K562 (cell line): ENCODE measurements around the gene ZG16B. TPM values are rescaled to one million over a fixed set of nuclear protein-coding genes. Genes with fewer than 3 reads are reported as not detected.
A peak's percentile ranks its signal among the peaks of the same experiment; 100 is the strongest.

ENCODE experiments used
- BHLHE40 ChIP-seq: IDR thresholded peaks from 2 replicates; pipeline ENCODE4 v1.6.1; 2011; ENCODE audit warnings: low read length, improper control_type of control experiment
- CBX5 ChIP-seq: IDR thresholded peaks from 2 replicates; pipeline ENCODE4 v1.6.1; 2014; ENCODE audit warnings: low read depth, borderline replicate concordance
- CEBPG ChIP-seq, 3 experiments: fragments of 200-800 bp in 1 of 3; sonication (Bioruptor generic) in 1 of 3; sonication (generic) in 1 of 3; formaldehyde crosslinking in 1 of 3; IDR thresholded peaks in 2 of 3; conservative IDR thresholded peaks in 1 of 3; 2 replicates each; pipeline versions ENCODE4 v1.6.1 to v1.8.0; 2016 to 2022; ENCODE audit warnings: missing compliant biosample characterization in 2 of 3, missing genetic modification characterization in 2 of 3, mild to moderate bottlenecking in 1 of 3, missing genetic modification reagents in 1 of 3
- EHMT2 ChIP-seq: fragments of 450-650 bp; IDR thresholded peaks from 2 replicates; pipeline ENCODE4 v1.6.1; 2018; ENCODE audit warnings: antibody characterized with exemption
- FOSL1 ChIP-seq: fragments of 200-800 bp; sonication (Bioruptor generic); conservative IDR thresholded peaks from 2 replicates; pipeline ENCODE4 v1.6.1; 2016; ENCODE audit warnings: missing genetic modification characterization, missing compliant biosample characterization
- HMG20B ChIP-seq: fragments of 250-450 bp; sonication (Bioruptor Pico); IDR thresholded peaks from 2 replicates; pipeline ENCODE4 v1.5.0; 2021; ENCODE audit warnings: mild to moderate bottlenecking
- KLF10 ChIP-seq: fragments of 250-450 bp; sonication (Bioruptor Pico); IDR thresholded peaks from 2 replicates; pipeline ENCODE4 v1.6.1; 2021; ENCODE audit warnings: matching md5 sums
- MYC ChIP-seq, 2 experiments: fragments of 250-450 bp in 1 of 2; sonication (Bioruptor Pico) in 1 of 2; IDR thresholded peaks; 2 replicates each; pipeline versions ENCODE4 v1.5.1 to v1.6.1; 2012 to 2021; ENCODE audit warnings: low read depth in 2 of 2, borderline replicate concordance in 1 of 2, improper control_type of control experiment in 1 of 2, low read length in 1 of 2, mild to moderate bottlenecking in 1 of 2, moderate library complexity in 1 of 2
- RB1 ChIP-seq: fragments of 450-650 bp; IDR thresholded peaks from 2 replicates; pipeline ENCODE4 v1.6.1; 2017; ENCODE audit warnings: low read depth, mild to moderate bottlenecking
- SAFB2 ChIP-seq: fragments of 200-400 bp; formaldehyde crosslinking; IDR thresholded peaks from 2 replicates; pipeline ENCODE4 v1.6.1; 2018; ENCODE audit warnings: borderline replicate concordance, low read length, low read depth, moderate library complexity; ENCODE audit not compliant: severe bottlenecking
- TARDBP ChIP-seq: fragments of 450-650 bp; IDR thresholded peaks from 2 replicates; pipeline ENCODE4 v1.6.1; 2016
- TBP ChIP-seq: optimal IDR thresholded peaks from 2 replicates; pipeline ENCODE3; 2011; ENCODE audit warnings: low read depth, low read length, improper control_type of control experiment
- TCF7 ChIP-seq: sonication (generic); IDR thresholded peaks from 2 replicates; pipeline ENCODE4 v1.6.1; 2016; ENCODE audit warnings: antibody characterized with exemption, borderline replicate concordance
- ZNF311 ChIP-seq: fragments of 250-450 bp; sonication (Bioruptor Pico); IDR thresholded peaks from 2 replicates; pipeline ENCODE4 v1.4.0; 2020; ENCODE audit warnings: mild to moderate bottlenecking, moderate library complexity
- polyA plus RNA-seq, 8 experiments: library from polyadenylated mRNA; depleted of rRNA in 4 of 8; stranded (reverse) in 5 of 8; unstranded in 3 of 8; fragments of >200 nt; fragmentation: Nextera tagmentation in 2 of 8; fragmentation: Illumina TruSeq in 1 of 8; extraction: Ambion mirVana in 2 of 8; extraction: Trizol in 1 of 8; gene quantifications; 2 replicates each; pipeline versions ENCODE4 v1.2.1 to v1.2.3, GENCODE V29; 2011 to 2014; ENCODE audit warnings: inconsistent platforms in 1 of 8, missing spikeins in 1 of 8
- total RNA-seq, 7 experiments: library from RNA; depleted of rRNA in 6 of 7; stranded (reverse); fragments of >200 nt in 6 of 7; fragmentation: Illumina TruSeq in 2 of 7; extraction: Trizol in 2 of 7; gene quantifications; 2 replicates each; pipeline versions ENCODE4 v1.2.1 to v1.2.3, GENCODE V29; 2011 to 2021; ENCODE audit warnings: low replicate concordance in 1 of 7
- TF ChIP-seq, protein P1 (sequence below): sonication (generic); formaldehyde crosslinking; IDR thresholded peaks from 2 replicates; pipeline ENCODE4 v1.8.0; 2022; ENCODE audit warnings: missing genetic modification reagents, mild to moderate bottlenecking, borderline replicate concordance
- TF ChIP-seq, protein P2 (sequence below): fragments of 250-450 bp; sonication (Bioruptor Pico); IDR thresholded peaks from 2 replicates; pipeline ENCODE4 v1.5.1; 2021; ENCODE audit warnings: mild to moderate bottlenecking
- TF ChIP-seq, protein P3 (sequence below), 2 experiments: fragments of 450-650 bp; IDR thresholded peaks; 2 replicates each; pipeline ENCODE4 v1.6.1; 2016; ENCODE audit warnings: mild to moderate bottlenecking in 2 of 2, borderline replicate concordance in 1 of 2, low read depth in 1 of 2, moderate library complexity in 1 of 2

The ZG16B gene
- total and polyA plus RNA-seq, 9 of the 15 experiments (the other 6 are each of a cell fraction or from before 2014, with no cell fraction given): 0.25 to 0.43 (median 0.34) TPM; not detected in 5

DNA sequence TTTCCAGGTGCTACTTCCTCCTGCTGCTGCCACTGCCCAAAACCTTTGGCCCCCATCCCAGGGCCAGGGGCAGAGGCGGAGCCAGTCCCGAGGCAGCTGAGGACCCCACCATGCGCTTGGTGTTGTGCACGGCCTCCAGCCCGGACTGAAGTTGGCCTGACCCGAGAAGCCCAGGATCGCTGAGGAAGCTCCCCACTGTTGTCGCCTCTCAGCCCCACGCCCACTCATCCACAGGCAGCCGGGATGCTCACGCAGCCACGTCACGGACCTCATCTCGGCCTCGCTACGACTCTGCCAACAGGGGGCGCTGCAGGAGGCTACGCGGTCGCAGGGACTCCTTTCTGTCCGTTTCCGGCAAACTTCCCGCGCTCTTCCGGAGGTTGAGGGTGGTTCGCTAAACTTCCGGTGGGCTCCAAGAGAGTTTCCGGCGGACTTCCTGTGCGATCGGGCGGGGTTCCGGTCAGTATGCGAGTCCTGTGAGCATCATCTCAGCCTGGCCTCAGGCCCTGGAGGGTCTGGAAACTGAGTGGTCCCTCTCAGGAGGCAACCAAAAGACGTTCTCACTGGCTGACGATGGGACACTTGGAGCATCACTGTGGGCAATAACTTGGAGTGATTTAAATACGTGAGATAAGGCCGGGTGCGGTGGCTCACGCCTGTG lies 12.4 kb downstream of the ZG16B start (continued):
- TF ChIP-seq, protein P1, sequence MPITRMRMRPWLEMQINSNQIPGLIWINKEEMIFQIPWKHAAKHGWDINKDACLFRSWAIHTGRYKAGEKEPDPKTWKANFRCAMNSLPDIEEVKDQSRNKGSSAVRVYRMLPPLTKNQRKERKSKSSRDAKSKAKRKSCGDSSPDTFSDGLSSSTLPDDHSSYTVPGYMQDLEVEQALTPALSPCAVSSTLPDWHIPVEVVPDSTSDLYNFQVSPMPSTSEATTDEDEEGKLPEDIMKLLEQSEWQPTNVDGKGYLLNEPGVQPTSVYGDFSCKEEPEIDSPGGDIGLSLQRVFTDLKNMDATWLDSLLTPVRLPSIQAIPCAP (CRISPR knock-in tag): no peak
- no peak for TF ChIP-seq TCF7
- no peak for TF ChIP-seq MYC (IDR thresholded peaks at IDR 0.05; ENCODE audit: low read depth, low read length)
- TF ChIP-seq MYC (CRISPR knock-in tag; IDR thresholded peaks at IDR 0.05; ENCODE audit: borderline replicate concordance, low read depth): no peak
- no peak for TF ChIP-seq ZNF311 (CRISPR knock-in tag)
- TF ChIP-seq SAFB2: no peak
- TF ChIP-seq KLF10 (CRISPR knock-in tag): no peak
- TF ChIP-seq CBX5: 0 out of 2 replicates have a peak, but pooled peaks have one; percentile 26
- TF ChIP-seq, protein P2, sequence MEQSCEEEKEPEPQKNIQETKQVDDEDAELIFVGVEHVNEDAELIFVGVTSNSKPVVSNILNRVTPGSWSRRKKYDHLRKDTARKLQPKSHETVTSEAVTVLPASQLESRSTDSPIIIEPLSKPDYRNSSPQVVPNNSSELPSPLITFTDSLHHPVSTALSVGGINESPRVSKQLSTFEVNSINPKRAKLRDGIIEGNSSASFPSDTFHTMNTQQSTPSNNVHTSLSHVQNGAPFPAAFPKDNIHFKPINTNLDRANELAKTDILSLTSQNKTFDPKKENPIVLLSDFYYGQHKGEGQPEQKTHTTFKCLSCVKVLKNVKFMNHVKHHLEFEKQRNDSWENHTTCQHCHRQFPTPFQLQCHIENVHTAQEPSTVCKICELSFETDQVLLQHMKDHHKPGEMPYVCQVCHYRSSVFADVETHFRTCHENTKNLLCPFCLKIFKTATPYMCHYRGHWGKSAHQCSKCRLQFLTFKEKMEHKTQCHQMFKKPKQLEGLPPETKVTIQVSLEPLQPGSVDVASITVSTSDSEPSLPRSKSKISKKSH: no peak
- TF ChIP-seq RB1: peak; percentile 73; the same call in 1 of the 2 replicates
- TF ChIP-seq EHMT2: peak; percentile 80; the same call in 1 of the 2 replicates
- TF ChIP-seq HMG20B (CRISPR knock-in tag): no peak
- TF ChIP-seq TBP: no peak
- 0 out of 2 replicates have a peak, but pooled peaks have one; percentile 18 for TF ChIP-seq FOSL1 (tag)
- TF ChIP-seq BHLHE40: no peak
- TF ChIP-seq TARDBP: 0 out of 2 replicates have a peak, but pooled peaks have one; percentile 40
- no peak for TF ChIP-seq CEBPG (CRISPR knock-in tag; IDR thresholded peaks at IDR 0.05)
- TF ChIP-seq CEBPG (tag; conservative IDR thresholded peaks at IDR 0.05 in 1 of 2, IDR thresholded peaks at IDR 0.05 in 1 of 2): no peak
- TF ChIP-seq, protein P3, sequence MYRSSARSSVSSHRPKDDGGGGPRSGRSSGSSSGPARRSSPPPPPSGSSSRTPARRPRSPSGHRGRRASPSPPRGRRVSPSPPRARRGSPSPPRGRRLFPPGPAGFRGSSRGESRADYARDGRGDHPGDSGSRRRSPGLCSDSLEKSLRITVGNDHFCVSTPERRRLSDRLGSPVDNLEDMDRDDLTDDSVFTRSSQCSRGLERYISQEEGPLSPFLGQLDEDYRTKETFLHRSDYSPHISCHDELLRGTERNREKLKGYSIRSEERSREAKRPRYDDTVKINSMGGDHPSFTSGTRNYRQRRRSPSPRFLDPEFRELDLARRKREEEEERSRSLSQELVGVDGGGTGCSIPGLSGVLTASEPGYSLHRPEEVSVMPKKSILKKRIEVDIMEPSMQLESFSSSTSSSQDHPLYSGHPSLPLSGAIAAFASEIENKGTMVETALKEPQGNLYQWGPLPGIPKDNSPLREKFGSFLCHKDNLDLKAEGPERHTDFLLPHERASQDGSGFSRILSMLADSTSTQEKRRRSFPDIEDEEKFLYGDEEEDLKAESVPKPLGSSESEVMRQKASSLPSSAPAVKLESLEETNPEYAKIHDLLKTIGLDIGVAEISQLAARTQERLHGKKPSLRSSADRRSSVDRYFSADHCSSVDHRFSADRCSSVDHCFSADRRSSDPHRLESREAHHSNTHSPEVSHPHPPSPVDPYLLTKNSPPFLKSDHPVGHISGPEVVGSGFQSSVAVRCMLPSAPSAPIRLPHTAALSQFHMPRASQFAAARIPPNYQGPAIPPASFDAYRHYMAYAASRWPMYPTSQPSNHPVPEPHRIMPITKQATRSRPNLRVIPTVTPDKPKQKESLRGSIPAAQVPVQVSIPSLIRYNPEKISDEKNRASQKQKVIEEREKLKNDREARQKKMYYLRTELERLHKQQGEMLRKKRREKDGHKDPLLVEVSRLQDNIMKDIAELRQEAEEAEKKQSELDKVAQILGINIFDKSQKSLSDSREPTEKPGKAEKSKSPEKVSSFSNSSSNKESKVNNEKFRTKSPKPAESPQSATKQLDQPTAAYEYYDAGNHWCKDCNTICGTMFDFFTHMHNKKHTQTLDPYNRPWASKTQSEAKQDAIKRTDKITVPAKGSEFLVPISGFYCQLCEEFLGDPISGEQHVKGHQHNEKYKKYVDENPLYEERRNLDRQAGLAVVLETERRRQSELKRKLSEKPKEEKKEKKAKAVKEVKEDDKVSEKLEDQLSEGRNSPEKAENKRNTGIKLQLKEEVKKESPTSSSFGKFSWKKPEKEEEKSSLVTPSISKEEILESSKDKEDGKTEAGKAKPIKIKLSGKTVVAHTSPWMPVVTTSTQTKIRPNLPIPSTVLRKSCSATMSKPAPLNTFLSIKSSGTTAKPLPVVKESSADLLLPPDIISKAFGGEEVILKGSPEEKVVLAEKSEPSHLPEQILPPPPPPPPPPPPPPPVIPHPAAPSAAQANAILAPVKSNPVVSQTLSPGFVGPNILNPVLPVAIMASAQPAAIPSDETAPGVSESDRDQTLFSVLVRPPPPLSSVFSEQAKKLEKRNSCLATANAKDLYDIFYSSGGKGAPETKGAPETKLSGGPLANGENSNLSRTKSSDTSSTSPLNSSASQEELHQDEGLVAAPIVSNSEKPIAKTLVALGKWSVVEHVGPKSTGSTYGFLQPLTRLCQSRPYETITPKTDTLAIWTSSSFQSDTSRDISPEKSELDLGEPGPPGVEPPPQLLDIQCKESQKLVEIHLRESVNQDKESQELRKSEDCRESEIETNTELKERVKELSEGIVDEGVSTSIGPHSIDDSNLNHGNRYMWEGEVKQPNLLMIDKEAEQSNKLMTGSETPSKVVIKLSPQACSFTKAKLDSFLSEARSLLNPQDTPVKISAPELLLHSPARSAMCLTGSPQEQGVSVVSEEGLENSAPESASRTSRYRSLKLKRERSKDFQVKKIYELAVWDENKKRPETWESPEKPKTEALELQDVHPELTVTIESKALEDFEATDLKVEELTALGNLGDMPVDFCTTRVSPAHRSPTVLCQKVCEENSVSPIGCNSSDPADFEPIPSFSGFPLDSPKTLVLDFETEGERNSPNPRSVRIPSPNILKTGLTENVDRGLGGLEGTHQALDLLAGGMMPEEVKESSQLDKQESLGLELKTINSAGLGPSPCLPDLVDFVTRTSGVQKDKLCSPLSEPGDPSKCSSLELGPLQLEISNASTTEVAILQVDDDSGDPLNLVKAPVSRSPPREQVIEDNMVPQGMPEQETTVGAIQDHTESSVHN (IDR thresholded peaks at IDR 0.05; ENCODE audit: borderline replicate concordance in 1 of 2, low read depth in 1 of 2): no peak
